Measurements from ENCODE around the gene RGSL1. TPM values are rescaled to one million over a fixed set of nuclear protein-coding genes. Genes with fewer than 3 reads are reported as not detected.

Gene RGSL1
- total RNA-seq, 1 donor from 2014 or later: not detected

GRCh38 chr1:182607566-182607965 lies 157.6 kb downstream of the RGSL1 start:
- DNase-seq: no peak
- Histone ChIP-seq H3K9me3 (no peaks in the 10 kb centered on the region), H3K4me3 (no peak overlapping the region), H3K36me3 (no peaks in the 10 kb centered on the region), H3K27me3 (ENCODE audit: low read depth) (no peaks in the 10 kb centered on the region), H3K27ac (no peak overlapping the region), H3K4me1 (peaks cover 13% of the 10 kb centered on the region)
- no peak for ATAC-seq
- TF ChIP-seq, protein P1, sequence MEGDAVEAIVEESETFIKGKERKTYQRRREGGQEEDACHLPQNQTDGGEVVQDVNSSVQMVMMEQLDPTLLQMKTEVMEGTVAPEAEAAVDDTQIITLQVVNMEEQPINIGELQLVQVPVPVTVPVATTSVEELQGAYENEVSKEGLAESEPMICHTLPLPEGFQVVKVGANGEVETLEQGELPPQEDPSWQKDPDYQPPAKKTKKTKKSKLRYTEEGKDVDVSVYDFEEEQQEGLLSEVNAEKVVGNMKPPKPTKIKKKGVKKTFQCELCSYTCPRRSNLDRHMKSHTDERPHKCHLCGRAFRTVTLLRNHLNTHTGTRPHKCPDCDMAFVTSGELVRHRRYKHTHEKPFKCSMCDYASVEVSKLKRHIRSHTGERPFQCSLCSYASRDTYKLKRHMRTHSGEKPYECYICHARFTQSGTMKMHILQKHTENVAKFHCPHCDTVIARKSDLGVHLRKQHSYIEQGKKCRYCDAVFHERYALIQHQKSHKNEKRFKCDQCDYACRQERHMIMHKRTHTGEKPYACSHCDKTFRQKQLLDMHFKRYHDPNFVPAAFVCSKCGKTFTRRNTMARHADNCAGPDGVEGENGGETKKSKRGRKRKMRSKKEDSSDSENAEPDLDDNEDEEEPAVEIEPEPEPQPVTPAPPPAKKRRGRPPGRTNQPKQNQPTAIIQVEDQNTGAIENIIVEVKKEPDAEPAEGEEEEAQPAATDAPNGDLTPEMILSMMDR (IDR thresholded peaks at IDR 0.05): no peak
- intact Hi-C loops (cut with DNase I): no loop called here

- TF ChIP-seq, protein P1 (IDR thresholded peaks at IDR 0.05): no peak
- Histone ChIP-seq H3K36me3 (no peaks in the 10 kb centered on the region), H3K27ac (no peak overlapping the region), H3K4me1 (peaks cover 13% of the 10 kb centered on the region), H3K27me3 (ENCODE audit: low read depth) (no peaks in the 10 kb centered on the region), H3K4me3 (no peak overlapping the region), H3K9me3 (no peaks in the 10 kb centered on the region)
- ATAC-seq (no peak), DNase-seq (no peak)
- intact Hi-C loops (cut with DNase I): no loop called here
Observed at GRCh38 chr1:182608236-182608635, 158.3 kb downstream of the RGSL1 start.

GRCh38 chr1:182608845-182609610 lies 159.1 kb downstream of the RGSL1 start:
- intact Hi-C loops (cut with DNase I): no loop called here
- no peak for DNase-seq
- TF ChIP-seq, protein P1 (IDR thresholded peaks at IDR 0.05): no peak
- no peak overlapping the region for H3K27ac ChIP-seq
- H3K4me3 ChIP-seq: no peak overlapping the region
- no peaks in the 10 kb centered on the region for H3K9me3 ChIP-seq
- no peaks in the 10 kb centered on the region for H3K27me3 ChIP-seq (ENCODE audit: low read depth)
- no peak for ATAC-seq
- no peaks in the 10 kb centered on the region for H3K36me3 ChIP-seq
- H3K4me1 ChIP-seq: peaks cover 12% of the 10 kb centered on the region

Other genes with a start within 250 kb of the RGSL1 start
- gene GLUL, start 58.4 kb upstream of the RGSL1 start, total RNA-seq: 1,362 TPM
- not detected for gene TEDDM1, start 49.5 kb upstream of the RGSL1 start, total RNA-seq
- gene RNASEL, start 139.1 kb downstream of the RGSL1 start, total RNA-seq: 16.5 TPM
- gene RGS16, start 154.2 kb downstream of the RGSL1 start, total RNA-seq: 14.6 TPM
- gene RGS8, start 234.4 kb downstream of the RGSL1 start, total RNA-seq: not detected

Measured in lower lobe of right lung (tissue), 2 donors.